Measurements from ENCODE around the gene STUM. TPM values are rescaled to one million over a fixed set of nuclear protein-coding genes. Genes with fewer than 3 reads are reported as not detected.

The STUM gene
- total RNA-seq, 1 donor from 2014 or later, result 0.09 TPM

DNA sequence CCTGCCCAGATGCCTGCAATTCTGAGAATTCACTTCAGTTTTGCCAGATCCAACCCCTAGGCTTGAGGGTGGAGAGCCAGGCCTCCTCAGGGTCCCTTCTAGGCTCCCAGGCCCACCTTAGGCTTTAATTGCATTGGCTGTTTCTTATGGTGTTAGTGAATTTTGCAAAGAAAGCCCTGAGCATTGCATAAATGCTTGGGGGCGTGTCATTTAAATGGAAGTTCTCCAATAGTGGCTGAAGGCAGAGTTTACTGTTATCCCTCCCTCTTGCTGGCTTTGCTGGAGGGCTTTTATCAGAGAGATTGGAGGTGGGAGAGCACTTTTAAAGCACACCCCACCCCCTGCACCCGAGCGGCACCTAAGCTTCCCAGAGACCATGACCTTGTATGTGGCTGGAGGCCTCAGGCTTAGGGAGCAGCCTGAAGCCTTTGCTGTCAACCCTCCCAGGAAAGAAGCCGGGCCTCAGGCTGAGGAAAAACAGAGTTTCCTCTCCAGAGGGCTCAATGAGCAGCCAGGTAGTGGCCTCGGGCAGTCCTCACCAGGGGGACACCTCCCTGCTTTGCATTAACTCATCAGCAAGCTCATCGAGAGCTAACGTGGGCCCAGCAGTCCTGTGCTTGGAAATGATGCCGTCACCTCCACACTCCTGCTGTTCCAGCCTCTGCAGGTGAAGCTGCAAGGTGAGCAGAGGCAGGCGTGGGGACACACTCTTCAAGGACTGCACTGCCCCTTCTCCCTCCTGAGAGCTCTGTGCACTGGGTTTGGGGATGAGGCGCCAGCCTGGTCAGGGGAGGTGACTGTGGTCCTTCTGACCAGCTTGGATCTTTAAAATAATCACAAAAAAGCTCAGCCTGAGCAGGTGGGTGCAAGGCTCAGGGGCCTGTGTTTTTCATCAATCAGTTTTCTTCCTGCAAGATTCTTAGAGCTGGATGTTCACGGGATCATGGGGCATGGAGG lies 58.0 kb downstream of the STUM start:
- no peak overlapping the region for H3K4me3 Mint-ChIP-seq
- no peak for DNase-seq (ENCODE audit: low spot score in 2 of 2, unreplicated experiment in 2 of 2)
- H3K9me3 Mint-ChIP-seq, result no peaks in the 10 kb centered on the region
- no peaks in the 10 kb centered on the region for H3K36me3 Mint-ChIP-seq
- peaks cover 3% of the 10 kb centered on the region for H3K27me3 Mint-ChIP-seq (ENCODE audit: low read depth)
- TF ChIP-seq, protein P1, sequence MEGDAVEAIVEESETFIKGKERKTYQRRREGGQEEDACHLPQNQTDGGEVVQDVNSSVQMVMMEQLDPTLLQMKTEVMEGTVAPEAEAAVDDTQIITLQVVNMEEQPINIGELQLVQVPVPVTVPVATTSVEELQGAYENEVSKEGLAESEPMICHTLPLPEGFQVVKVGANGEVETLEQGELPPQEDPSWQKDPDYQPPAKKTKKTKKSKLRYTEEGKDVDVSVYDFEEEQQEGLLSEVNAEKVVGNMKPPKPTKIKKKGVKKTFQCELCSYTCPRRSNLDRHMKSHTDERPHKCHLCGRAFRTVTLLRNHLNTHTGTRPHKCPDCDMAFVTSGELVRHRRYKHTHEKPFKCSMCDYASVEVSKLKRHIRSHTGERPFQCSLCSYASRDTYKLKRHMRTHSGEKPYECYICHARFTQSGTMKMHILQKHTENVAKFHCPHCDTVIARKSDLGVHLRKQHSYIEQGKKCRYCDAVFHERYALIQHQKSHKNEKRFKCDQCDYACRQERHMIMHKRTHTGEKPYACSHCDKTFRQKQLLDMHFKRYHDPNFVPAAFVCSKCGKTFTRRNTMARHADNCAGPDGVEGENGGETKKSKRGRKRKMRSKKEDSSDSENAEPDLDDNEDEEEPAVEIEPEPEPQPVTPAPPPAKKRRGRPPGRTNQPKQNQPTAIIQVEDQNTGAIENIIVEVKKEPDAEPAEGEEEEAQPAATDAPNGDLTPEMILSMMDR (IDR thresholded peaks at IDR 0.05; ENCODE audit: unreplicated experiment), result no peak
- H3K27ac Mint-ChIP-seq, result no peak overlapping the region
- H3K4me1 Mint-ChIP-seq, result peaks cover 36% of the 10 kb centered on the region

DNA sequence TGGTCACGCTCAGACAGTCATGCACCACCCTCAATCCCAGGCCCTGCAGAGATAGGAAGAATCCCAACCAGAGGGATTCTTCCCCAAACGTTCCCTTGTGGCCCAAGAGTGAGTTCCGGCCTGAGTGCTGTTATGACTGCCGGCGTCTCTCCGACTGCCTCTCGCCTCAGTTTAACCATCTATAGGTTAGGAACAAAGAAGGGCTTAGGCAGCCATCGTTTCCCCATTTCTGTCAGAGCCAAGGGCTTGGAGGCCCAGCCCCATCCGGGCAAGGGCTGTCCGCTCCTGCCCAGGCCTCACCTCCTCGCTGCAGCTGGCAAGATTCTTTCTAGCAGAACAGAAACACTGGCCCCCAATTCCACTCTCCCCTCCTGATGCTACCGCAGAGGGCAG lies 58.7 kb downstream of the STUM start:
- Mint-ChIP-seq H3K36me3 (no peaks in the 10 kb centered on the region), H3K4me3 (no peak overlapping the region), H3K27ac (no peak overlapping the region), H3K27me3 (ENCODE audit: low read depth) (peaks cover 3% of the 10 kb centered on the region), H3K9me3 (no peaks in the 10 kb centered on the region), H3K4me1 (peaks cover 36% of the 10 kb centered on the region)
- no peak for DNase-seq (ENCODE audit: low spot score in 2 of 2, unreplicated experiment in 2 of 2)
- TF ChIP-seq, protein P1 (IDR thresholded peaks at IDR 0.05; ENCODE audit: unreplicated experiment), result no peak

DNA sequence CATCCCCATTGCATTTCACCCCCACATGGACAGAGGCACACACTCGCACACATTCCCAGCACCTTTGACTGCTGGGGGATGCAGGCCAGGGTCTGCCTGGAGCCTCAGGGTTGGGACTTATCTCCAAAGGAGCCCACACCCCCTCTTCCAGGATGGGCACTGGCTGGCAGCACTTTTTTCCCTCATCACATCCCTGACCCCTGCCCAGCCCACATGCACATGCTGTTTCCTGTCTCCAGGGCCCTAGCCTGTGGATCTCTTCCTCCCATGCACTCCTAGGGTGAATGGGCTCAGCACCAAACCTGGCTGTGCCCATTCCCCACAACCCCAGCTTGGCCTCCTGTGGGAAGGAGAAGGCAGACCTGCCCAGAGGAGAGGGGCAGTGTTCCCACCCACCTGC lies 59.3 kb downstream of the STUM start:
- Mint-ChIP-seq H3K4me3 (no peak overlapping the region), H3K9me3 (no peaks in the 10 kb centered on the region), H3K27ac (no peak overlapping the region), H3K4me1 (peaks cover 33% of the 10 kb centered on the region), H3K27me3 (ENCODE audit: low read depth) (peaks cover 3% of the 10 kb centered on the region), H3K36me3 (no peaks in the 10 kb centered on the region)
- no peak for DNase-seq (ENCODE audit: low spot score in 2 of 2, unreplicated experiment in 2 of 2)
- TF ChIP-seq, protein P1 (IDR thresholded peaks at IDR 0.05; ENCODE audit: unreplicated experiment), result no peak

- peaks cover 3% of the 10 kb centered on the region for H3K27me3 Mint-ChIP-seq (ENCODE audit: low read depth)
- H3K4me1 Mint-ChIP-seq, result peaks cover 23% of the 10 kb centered on the region
- TF ChIP-seq, protein P1 (IDR thresholded peaks at IDR 0.05; ENCODE audit: unreplicated experiment), result peak; percentile 91
- H3K27ac Mint-ChIP-seq, result no peak overlapping the region
- H3K4me3 Mint-ChIP-seq, result no peak overlapping the region
- peak; percentile 67 to 82 for DNase-seq (ENCODE audit: low spot score in 2 of 2, unreplicated experiment in 2 of 2)
- no peaks in the 10 kb centered on the region for H3K36me3 Mint-ChIP-seq
- peaks cover 6% of the 10 kb centered on the region for H3K9me3 Mint-ChIP-seq
Measured at GRCh38 chr1:226608699-226609505, 60.3 kb downstream of the STUM start.

DNA sequence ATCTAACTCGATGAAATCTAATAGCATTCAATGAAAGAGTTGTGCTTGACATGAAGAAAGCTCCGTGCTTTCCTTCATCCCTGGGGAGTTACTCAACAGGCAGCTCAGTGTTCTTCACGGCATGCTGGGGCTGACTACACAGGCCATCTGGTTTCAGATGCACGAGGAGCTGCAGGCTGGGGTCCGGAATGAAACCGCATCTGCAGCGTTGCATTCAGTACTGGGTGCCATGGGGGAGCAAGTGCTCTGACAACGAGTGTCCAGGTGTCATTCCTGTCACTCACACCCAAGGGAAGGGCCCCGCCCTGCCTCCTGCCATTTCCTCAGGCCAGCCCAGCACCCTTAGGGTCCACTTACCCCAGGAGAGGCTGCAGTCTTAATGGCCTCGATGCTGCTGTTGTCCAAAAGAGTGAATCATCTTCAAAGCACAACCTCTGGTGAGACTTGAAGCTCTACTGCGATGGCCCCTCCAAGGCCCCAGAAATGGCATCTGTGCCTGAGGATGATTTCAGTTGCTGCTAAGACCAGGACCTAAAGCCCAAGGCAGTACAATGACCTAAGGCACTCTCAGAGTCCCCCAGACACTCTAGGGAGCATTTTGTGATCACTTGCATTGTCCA lies 61.4 kb downstream of the STUM start:
- no peak for DNase-seq (ENCODE audit: low spot score in 2 of 2, unreplicated experiment in 2 of 2)
- TF ChIP-seq, protein P1 (IDR thresholded peaks at IDR 0.05; ENCODE audit: unreplicated experiment), result no peak
- Mint-ChIP-seq H3K9me3 (peaks cover 11% of the 10 kb centered on the region), H3K4me1 (peaks cover 12% of the 10 kb centered on the region), H3K36me3 (no peaks in the 10 kb centered on the region), H3K4me3 (no peak overlapping the region), H3K27me3 (ENCODE audit: low read depth) (peaks cover 3% of the 10 kb centered on the region), H3K27ac (no peak overlapping the region)
